IMR-90 (cell line): ENCODE data around the gene SLC30A10. TPM values are rescaled to one million over a fixed set of nuclear protein-coding genes. Genes with fewer than 3 reads are reported as not detected.

ENCODE experiments used
- ATAC-seq: fragments of 200-7000 bp; cut with Tn5 transposase; 2 replicates; pipeline ENCODE4 v1.9.1; 2020; ENCODE audit warnings: low read depth, mild to moderate bottlenecking, moderate library complexity
- BruUV-seq: library from RNA; stranded (reverse); fragments of 400-500 nt; replicated peaks from 2 replicates; lab custom pipeline; 2021; lab: Mats Ljungman, UMichigan
- CTCF ChIA-PET: fragments of 300-600 bp; formaldehyde crosslinking; extraction: SDS; loops from one replicate; lab custom pipeline; 2021; ENCODE audit warnings: antibody characterized with exemption; lab: Yijun Ruan, JAX
- POLR2A ChIA-PET: fragments of 300-600 bp; sonication (Branson Sonifier 250); formaldehyde crosslinking; loops from one replicate; lab custom pipeline; 2022; ENCODE audit warnings: antibody characterized with exemption; ENCODE audit not compliant: unreplicated experiment; lab: Charles Lee
- DNase-seq: peaks from one replicate; pipeline ENCODE4 v3.0.0; 2013
- H2AFZ ChIP-seq: replicated peaks from 2 replicates; pipeline ENCODE3; 2013; ENCODE audit warnings: low read length, mild to moderate bottlenecking; ENCODE audit not compliant: poor library complexity
- H2AK5ac ChIP-seq: 2 replicates; pipeline ENCODE4 v1.6.1; 2013; ENCODE audit warnings: low read depth, low read length, inconsistent platforms
- H2AK9ac ChIP-seq: replicated peaks from 2 replicates; pipeline ENCODE3; 2013; ENCODE audit warnings: mild to moderate bottlenecking, low read depth, low read length, moderate library complexity; ENCODE audit not compliant: poor library complexity
- H2BK120ac ChIP-seq: 2 replicates; pipeline ENCODE4 v1.6.1; 2013; ENCODE audit warnings: low read depth, low read length, inconsistent platforms
- H2BK15ac ChIP-seq: 3 replicates; pipeline ENCODE4 v1.6.1; 2013; ENCODE audit warnings: low read depth, low read length, inconsistent platforms
- H2BK20ac ChIP-seq: 2 replicates; pipeline ENCODE4 v1.6.1; 2013; ENCODE audit warnings: low read depth, mild to moderate bottlenecking, inconsistent platforms, low read length, moderate library complexity
- H2BK5ac ChIP-seq: 2 replicates; pipeline ENCODE4 v1.6.1; 2013; ENCODE audit warnings: mild to moderate bottlenecking, low read depth, low read length, inconsistent platforms; ENCODE audit not compliant: poor library complexity, severe bottlenecking
- H3K14ac ChIP-seq: replicated peaks from 2 replicates; pipeline ENCODE4 v1.6.1; 2013; ENCODE audit warnings: low read depth, low read length, inconsistent platforms
- H3K18ac ChIP-seq: 2 replicates; pipeline ENCODE4 v1.6.1; 2013; ENCODE audit warnings: low read depth, low read length, control low read depth
- H3K23ac ChIP-seq: 2 replicates; pipeline ENCODE4 v1.6.1; 2013; ENCODE audit warnings: low read depth, low read length, inconsistent platforms
- H3K27ac ChIP-seq: 2 replicates; pipeline ENCODE4 v1.5.1; 2013; ENCODE audit warnings: mild to moderate bottlenecking, control low read depth, low read length; ENCODE audit not compliant: insufficient read depth
- H3K27me3 ChIP-seq: 2 replicates; pipeline ENCODE4 v1.6.1; 2013; ENCODE audit warnings: low read length; ENCODE audit not compliant: control insufficient read depth, insufficient read depth
- H3K36me3 ChIP-seq: 2 replicates; pipeline ENCODE4 v1.6.1; 2013; ENCODE audit warnings: low read length, mixed read lengths; ENCODE audit not compliant: control insufficient read depth, insufficient read depth
- H3K4ac ChIP-seq: 2 replicates; pipeline ENCODE4 v1.6.1; 2013; ENCODE audit warnings: low read depth, low read length, inconsistent platforms
- H3K4me1 ChIP-seq: 2 replicates; pipeline ENCODE4 v1.6.1; 2013; ENCODE audit warnings: low read length, mixed read lengths; ENCODE audit not compliant: control insufficient read depth, insufficient read depth
- H3K4me2 ChIP-seq: 2 replicates; pipeline ENCODE4 v1.6.1; 2013; ENCODE audit warnings: low read depth, mild to moderate bottlenecking, control low read depth, low read length, moderate library complexity
- H3K4me3 ChIP-seq: 2 replicates; pipeline ENCODE4 v1.5.1; 2013; ENCODE audit warnings: low read depth, mild to moderate bottlenecking, control low read depth, low read length, moderate library complexity; ENCODE audit not compliant: insufficient read depth
- H3K56ac ChIP-seq: 2 replicates; pipeline ENCODE4 v1.6.1; 2013; ENCODE audit warnings: low read length, inconsistent platforms; ENCODE audit not compliant: insufficient read depth; ENCODE audit errors: extremely low read depth
- H3K79me1 ChIP-seq, 2 experiments: 2 replicates each; pipeline ENCODE4 v1.6.1; 2013; ENCODE audit warnings: low read length in 2 of 2, inconsistent platforms in 1 of 2, low read depth in 1 of 2
- H3K9ac ChIP-seq: 2 replicates; pipeline ENCODE4 v1.6.1; 2013; ENCODE audit warnings: low read depth, low read length, control low read depth
- H3K9me1 ChIP-seq: 2 replicates; pipeline ENCODE4 v1.6.1; 2013; ENCODE audit warnings: low read length, inconsistent platforms; ENCODE audit not compliant: insufficient read depth
- H3K9me3 ChIP-seq: 2 replicates; pipeline ENCODE4 v1.6.1; 2013; ENCODE audit warnings: low read length; ENCODE audit not compliant: control insufficient read depth, insufficient read depth
- H4K20me1 ChIP-seq: 2 replicates; pipeline ENCODE4 v1.6.1; 2013; ENCODE audit warnings: low read length, inconsistent platforms; ENCODE audit not compliant: insufficient read depth
- H4K5ac ChIP-seq: 2 replicates; pipeline ENCODE4 v1.6.1; 2013; ENCODE audit warnings: mild to moderate bottlenecking, low read depth, low read length, control low read depth
- H4K8ac ChIP-seq, 2 experiments: 2 replicates each; pipeline ENCODE4 v1.6.1; 2013; ENCODE audit warnings: low read depth in 2 of 2, low read length in 2 of 2, control low read depth in 1 of 2, inconsistent platforms in 1 of 2
- H4K91ac ChIP-seq: 2 replicates; pipeline ENCODE4 v1.6.1; 2013; ENCODE audit warnings: low read depth, low read length, inconsistent platforms; ENCODE audit not compliant: insufficient read depth
- BHLHE40 ChIP-seq: fragments of 150-350 bp; IDR thresholded peaks from 2 replicates; pipeline ENCODE4 v1.6.1; 2016; ENCODE audit warnings: mild to moderate bottlenecking, low read depth, low read length
- CEBPB ChIP-seq: IDR thresholded peaks from 2 replicates; pipeline ENCODE4 v1.6.1; 2012; ENCODE audit warnings: low read depth, low read length, improper control_type of control experiment
- CHD1 ChIP-seq: IDR thresholded peaks from 2 replicates; pipeline ENCODE4 v1.6.1; 2012; ENCODE audit warnings: low read depth, low read length, improper control_type of control experiment
- CTCF ChIP-seq: conservative IDR thresholded peaks from 2 replicates; pipeline ENCODE4 v1.5.1; 2012; ENCODE audit warnings: mild to moderate bottlenecking, low read depth, low read length, improper control_type of control experiment
- ELK1 ChIP-seq: fragments of 150-350 bp; IDR thresholded peaks from 2 replicates; pipeline ENCODE4 v1.6.1; 2016; ENCODE audit warnings: low read depth, mild to moderate bottlenecking, low read length, moderate library complexity, borderline replicate concordance
- FOS ChIP-seq: fragments of 150-350 bp; IDR thresholded peaks from 2 replicates; pipeline ENCODE4 v1.6.1; 2016; ENCODE audit warnings: low read depth, low read length
- MAFK ChIP-seq: IDR thresholded peaks from 2 replicates; pipeline ENCODE4 v1.6.1; 2012; ENCODE audit warnings: low read depth, low read length, improper control_type of control experiment
- MAZ ChIP-seq: IDR thresholded peaks from 2 replicates; pipeline ENCODE4 v1.6.1; 2012; ENCODE audit warnings: low read depth, mild to moderate bottlenecking, low read length, improper control_type of control experiment, moderate library complexity, borderline replicate concordance
- MXI1 ChIP-seq: IDR thresholded peaks from 2 replicates; pipeline ENCODE4 v1.6.1; 2012; ENCODE audit warnings: low read depth, mild to moderate bottlenecking, low read length, moderate library complexity, borderline replicate concordance
- NFE2L2 ChIP-seq: fragments of 150-350 bp; IDR thresholded peaks from 2 replicates; pipeline ENCODE4 v1.6.1; 2016; ENCODE audit warnings: low read depth, mild to moderate bottlenecking, low read length
- POLR2A ChIP-seq: IDR thresholded peaks from 2 replicates; pipeline ENCODE4 v1.6.1; 2012; ENCODE audit warnings: mild to moderate bottlenecking, low read depth, low read length
- RAD21 ChIP-seq: IDR thresholded peaks from 2 replicates; pipeline ENCODE4 v1.6.1; 2012; ENCODE audit warnings: low read length, improper control_type of control experiment
- RCOR1 ChIP-seq: IDR thresholded peaks from 2 replicates; pipeline ENCODE4 v1.6.1; 2012; ENCODE audit warnings: mild to moderate bottlenecking, low read length, improper control_type of control experiment; ENCODE audit not compliant: insufficient replicate concordance
- RFX5 ChIP-seq: IDR thresholded peaks from 2 replicates; pipeline ENCODE4 v1.8.0; 2012; ENCODE audit warnings: low read depth, mild to moderate bottlenecking, low read length, moderate library complexity
- SMC3 ChIP-seq: fragments of 150-350 bp; IDR thresholded peaks from 2 replicates; pipeline ENCODE4 v1.6.1; 2016; ENCODE audit warnings: low read depth, mild to moderate bottlenecking, antibody characterized with exemption, low read length, moderate library complexity
- USF2 ChIP-seq: fragments of 150-350 bp; IDR thresholded peaks from 2 replicates; pipeline ENCODE4 v1.6.1; 2017; ENCODE audit warnings: mild to moderate bottlenecking, antibody characterized with exemption, low read length, low read depth
- dilution Hi-C: fragments of 300-500 bp; cut with HindIII; formaldehyde crosslinking; loops from one replicate; pipeline ENCODE4 v1.14.3; 2018; ENCODE audit warnings: low sequenced_read_pairs; ENCODE audit not compliant: unreplicated experiment
- in situ Hi-C: fragments of 300-500 bp; cut with MboI; formaldehyde crosslinking; loops from 3 replicates; pipeline ENCODE4 v1.14.3; 2019; ENCODE audit warnings: low sequenced_read_pairs, inconsistent platforms, mixed read lengths
- intact Hi-C: fragments of 100-400 bp; cut with micrococcal nuclease; formaldehyde crosslinking; loops from 2 replicates; pipeline ENCODE4 v1.10.0; 2022
- polyA plus RNA-seq, 3 experiments: library from polyadenylated mRNA; depleted of rRNA; stranded (reverse); fragments of >200 nt; gene quantifications; 2 replicates each; pipeline ENCODE4 v1.2.3, GENCODE V29; 2012; ENCODE audit warnings: low replicate concordance in 1 of 3
- total RNA-seq: library from RNA; depleted of rRNA; stranded (reverse); fragments of >200 nt; gene quantifications from 2 replicates; pipeline ENCODE4 v1.2.3, GENCODE V29; 2012

Gene SLC30A10
- total and polyA plus RNA-seq, 2 of the 4 experiments (the other 2 are of a cell fraction): not detected

GRCh38 chr1:219880765-219881457 lies 47.4 kb downstream of the SLC30A10 start:
- Histone ChIP-seq H2BK5ac (no peak overlapping the region), H3K4me1 (no peaks in the 10 kb centered on the region), H2BK20ac (no peak overlapping the region), H3K14ac (no peak overlapping the region), H3K18ac (no peak overlapping the region), H3K23ac (no peak overlapping the region), H3K56ac (no peak overlapping the region), H2BK15ac (no peak overlapping the region), H3K27ac (no peak overlapping the region), H4K91ac (no peak overlapping the region), H3K9me1 (no peaks in the 10 kb centered on the region), H4K20me1 (no peaks in the 10 kb centered on the region), H2AFZ (no peak overlapping the region), H4K8ac (no peak overlapping the region), H3K9ac (no peak overlapping the region), H3K27me3 (no peaks in the 10 kb centered on the region), H3K4ac (no peak overlapping the region), H2AK5ac (no peak overlapping the region), H4K5ac (no peak overlapping the region), H2AK9ac (no peak overlapping the region), H2BK120ac (no peak overlapping the region), H3K4me3 (no peak overlapping the region), H3K4me2 (no peak overlapping the region), H3K9me3 (no peaks in the 10 kb centered on the region), H3K79me1 (no peaks in the 10 kb centered on the region), H3K36me3 (no peaks in the 10 kb centered on the region)
- ChIA-PET POLR2A (no interaction called here), CTCF (no interaction called here)
- dilution Hi-C loops (no loop called here), in situ Hi-C loops (no loop called here), intact Hi-C loops (no loop called here)
- ATAC-seq: no peak
- TF ChIP-seq MXI1 (no peak), FOS (no peak), CHD1 (no peak), MAZ (no peak), RCOR1 (no peak), MAFK (no peak), USF2 (no peak), RAD21 (no peak), NFE2L2 (no peak), ELK1 (no peak), CEBPB (no peak), CTCF (no peak), POLR2A (no peak), SMC3 (no peak), RFX5 (no peak), BHLHE40 (no peak)
- no peak for DNase-seq
- BruUV-seq: no TSS peak
